NAMALWA (cell line): ENCODE measurements around the gene CCDC102B.
A peak's percentile ranks its signal among the peaks of the same experiment; 100 is the strongest.
"Not testable (repeated sequence)": the region's sequence is repeated elsewhere in the genome, so short reads cannot be mapped to it uniquely, and the experiment has no call there.

Experiments
- DNase-seq: peaks from one replicate; pipeline ENCODE4 v3.0.0-alpha.2; 2015; ENCODE audit warnings: low spot score

The CCDC102B gene

GRCh38 chr18:68979737-68980136 is 181.9 kb downstream of the CCDC102B start:
- no peak for DNase-seq

- DNase-seq: no peak
These were observed 185.2 kb downstream of the CCDC102B start for GRCh38 chr18:68983126-68983525.

- DNase-seq: no peak
These were observed 186.5 kb downstream of the CCDC102B start for GRCh38 chr18:68984342-68984741.

- DNase-seq: no peak
These were observed 187.4 kb downstream of the CCDC102B start for GRCh38 chr18:68985172-68985820.

- no peak for DNase-seq
These were observed 193.4 kb downstream of the CCDC102B start for GRCh38 chr18:68991286-68991685.

- no peak for DNase-seq
These were observed 195.0 kb downstream of the CCDC102B start for GRCh38 chr18:68992719-68993482.

GRCh38 chr18:68995675-68996074 is 197.8 kb downstream of the CCDC102B start:
- no peak for DNase-seq

- DNase-seq: no peak
These were observed 200.0 kb downstream of the CCDC102B start for GRCh38 chr18:68997845-68998244.

- DNase-seq: no peak
These were observed 202.5 kb downstream of the CCDC102B start for GRCh38 chr18:69000366-69000765.

GRCh38 chr18:69002233-69002632 is 204.4 kb downstream of the CCDC102B start:
- DNase-seq: peak; percentile 34

- not testable (repeated sequence) for DNase-seq
These were observed 208.3 kb downstream of the CCDC102B start for GRCh38 chr18:69006212-69006611.

- DNase-seq: no peak
These were observed 210.7 kb downstream of the CCDC102B start for GRCh38 chr18:69008538-69008937.

- DNase-seq: no peak
These were observed 223.4 kb downstream of the CCDC102B start for GRCh38 chr18:69021211-69021805.

GRCh38 chr18:69022426-69022825 is 224.5 kb downstream of the CCDC102B start:
- DNase-seq: no peak

GRCh38 chr18:69031571-69031970 is 233.7 kb downstream of the CCDC102B start:
- no peak for DNase-seq

- no peak for DNase-seq
These were observed 234.1 kb downstream of the CCDC102B start for GRCh38 chr18:69032009-69032408.

GRCh38 chr18:69035756-69036155 is 237.9 kb downstream of the CCDC102B start:
- DNase-seq: no peak

GRCh38 chr18:69044215-69044614 is 246.3 kb downstream of the CCDC102B start:
- DNase-seq: no peak

GRCh38 chr18:69064063-69064462 is 266.2 kb downstream of the CCDC102B start:
- no peak for DNase-seq

GRCh38 chr18:69067048-69067447 is 269.2 kb downstream of the CCDC102B start:
- no peak for DNase-seq

GRCh38 chr18:69071680-69072079 is 273.8 kb downstream of the CCDC102B start:
- DNase-seq: no peak

- DNase-seq: no peak
These were observed 284.0 kb downstream of the CCDC102B start for GRCh38 chr18:69081846-69082245.

- DNase-seq: no peak
These were observed 284.6 kb downstream of the CCDC102B start for GRCh38 chr18:69082499-69082898.
